ENCODE measurements around the gene KIRREL3.

KIRREL3 gene

GRCh38 chr11:126522606-126523005, 478.0 kb downstream of the KIRREL3 start:
- H3K27me3 ChIP-seq (ENCODE audit: control insufficient read depth in 5 of 5, insufficient read depth in 4 of 5, low read length in 5 of 5): peaks cover 6 to 18% (median 13%) of the 10 kb centered on the region in 5 donors
- no peaks in the 10 kb centered on the region for H3K36me3 ChIP-seq (ENCODE audit: control insufficient read depth in 5 of 5, insufficient read depth in 5 of 5, low read length in 5 of 5)
- no peaks in the 10 kb centered on the region for H3K4me1 ChIP-seq (ENCODE audit: control insufficient read depth in 5 of 5, insufficient read depth in 5 of 5, low read length in 5 of 5)
- no peak overlapping the region for H3K4me3 ChIP-seq (ENCODE audit: low read depth in 1 of 5, low read length in 5 of 5)
- no peak overlapping the region for H3K9ac ChIP-seq (ENCODE audit: low read length in 5 of 5)
- no peak overlapping the region for H3K27ac ChIP-seq (ENCODE audit: low read depth, low read length)
- no peaks in the 10 kb centered on the region for H3K9me3 ChIP-seq (ENCODE audit: control insufficient read depth in 5 of 5, low read length in 5 of 5)

- no peaks in the 10 kb centered on the region for H3K4me1 ChIP-seq (ENCODE audit: control insufficient read depth in 5 of 5, insufficient read depth in 5 of 5, low read length in 5 of 5)
- peaks cover 6 to 18% (median 13%) of the 10 kb centered on the region in 5 donors for H3K27me3 ChIP-seq (ENCODE audit: control insufficient read depth in 5 of 5, insufficient read depth in 4 of 5, low read length in 5 of 5)
- H3K9ac ChIP-seq (ENCODE audit: low read length in 5 of 5): no peak overlapping the region
- H3K4me3 ChIP-seq (ENCODE audit: low read depth in 1 of 5, low read length in 5 of 5): no peak overlapping the region
- no peak overlapping the region for H3K27ac ChIP-seq (ENCODE audit: low read depth, low read length)
- H3K36me3 ChIP-seq (ENCODE audit: control insufficient read depth in 5 of 5, insufficient read depth in 5 of 5, low read length in 5 of 5): no peaks in the 10 kb centered on the region
- no peaks in the 10 kb centered on the region for H3K9me3 ChIP-seq (ENCODE audit: control insufficient read depth in 5 of 5, low read length in 5 of 5)
Observed at GRCh38 chr11:126522152-126522551, 478.4 kb downstream of the KIRREL3 start.

- H3K4me3 ChIP-seq (ENCODE audit: low read depth in 1 of 5, low read length in 5 of 5): no peak overlapping the region
- no peak overlapping the region for H3K27ac ChIP-seq (ENCODE audit: low read depth, low read length)
- no peaks in the 10 kb centered on the region for H3K36me3 ChIP-seq (ENCODE audit: control insufficient read depth in 5 of 5, insufficient read depth in 5 of 5, low read length in 5 of 5)
- H3K27me3 ChIP-seq (ENCODE audit: control insufficient read depth in 5 of 5, insufficient read depth in 4 of 5, low read length in 5 of 5): peaks cover 3 to 14% (median 8%) of the 10 kb centered on the region in 5 donors
- no peaks in the 10 kb centered on the region for H3K9me3 ChIP-seq (ENCODE audit: control insufficient read depth in 5 of 5, low read length in 5 of 5)
- no peak overlapping the region for H3K9ac ChIP-seq (ENCODE audit: low read length in 5 of 5)
- no peaks in the 10 kb centered on the region for H3K4me1 ChIP-seq (ENCODE audit: control insufficient read depth in 5 of 5, insufficient read depth in 5 of 5, low read length in 5 of 5)
Observed at GRCh38 chr11:126521196-126521595, 479.4 kb downstream of the KIRREL3 start.

GRCh38 chr11:126519764-126520734, 480.5 kb downstream of the KIRREL3 start:
- H3K9me3 ChIP-seq (ENCODE audit: control insufficient read depth in 5 of 5, low read length in 5 of 5): no peaks in the 10 kb centered on the region
- no peak overlapping the region for H3K27ac ChIP-seq (ENCODE audit: low read depth, low read length)
- H3K4me3 ChIP-seq (ENCODE audit: low read depth in 1 of 5, low read length in 5 of 5): no peak overlapping the region
- no peak overlapping the region for H3K9ac ChIP-seq (ENCODE audit: low read length in 5 of 5)
- no peaks in the 10 kb centered on the region for H3K4me1 ChIP-seq (ENCODE audit: control insufficient read depth in 5 of 5, insufficient read depth in 5 of 5, low read length in 5 of 5)
- H3K36me3 ChIP-seq (ENCODE audit: control insufficient read depth in 5 of 5, insufficient read depth in 5 of 5, low read length in 5 of 5): no peaks in the 10 kb centered on the region
- H3K27me3 ChIP-seq (ENCODE audit: control insufficient read depth in 5 of 5, insufficient read depth in 4 of 5, low read length in 5 of 5): peaks cover 3 to 14% (median 8%) of the 10 kb centered on the region in 5 donors

- Histone ChIP-seq H3K36me3 (ENCODE audit: control insufficient read depth in 5 of 5, insufficient read depth in 5 of 5, low read length in 5 of 5) (no peaks in the 10 kb centered on the region), H3K9ac (ENCODE audit: low read length in 5 of 5) (no peak overlapping the region), H3K9me3 (ENCODE audit: control insufficient read depth in 5 of 5, low read length in 5 of 5) (no peaks in the 10 kb centered on the region), H3K27ac (ENCODE audit: low read depth, low read length) (no peak overlapping the region), H3K4me1 (ENCODE audit: control insufficient read depth in 5 of 5, insufficient read depth in 5 of 5, low read length in 5 of 5) (peaks cover 0 to 3% (median 0%) of the 10 kb centered on the region in 5 donors), H3K4me3 (ENCODE audit: low read depth in 1 of 5, low read length in 5 of 5) (no peak overlapping the region), H3K27me3 (ENCODE audit: control insufficient read depth in 5 of 5, insufficient read depth in 4 of 5, low read length in 5 of 5) (peaks cover 3 to 14% (median 8%) of the 10 kb centered on the region in 5 donors)
Observed at GRCh38 chr11:126518972-126519690, 481.4 kb downstream of the KIRREL3 start.

GRCh38 chr11:126518071-126518971, 482.2 kb downstream of the KIRREL3 start:
- Histone ChIP-seq H3K4me1 (ENCODE audit: control insufficient read depth in 5 of 5, insufficient read depth in 5 of 5, low read length in 5 of 5) (peaks cover 0 to 6% (median 0%) of the 10 kb centered on the region in 5 donors), H3K4me3 (ENCODE audit: low read depth in 1 of 5, low read length in 5 of 5) (no peak overlapping the region), H3K27me3 (ENCODE audit: control insufficient read depth in 5 of 5, insufficient read depth in 4 of 5, low read length in 5 of 5) (peaks cover 3 to 20% (median 8%) of the 10 kb centered on the region in 5 donors), H3K36me3 (ENCODE audit: control insufficient read depth in 5 of 5, insufficient read depth in 5 of 5, low read length in 5 of 5) (no peaks in the 10 kb centered on the region), H3K9me3 (ENCODE audit: control insufficient read depth in 5 of 5, low read length in 5 of 5) (no peaks in the 10 kb centered on the region), H3K9ac (ENCODE audit: low read length in 5 of 5) (no peak overlapping the region), H3K27ac (ENCODE audit: low read depth, low read length) (no peak overlapping the region)

- H3K36me3 ChIP-seq (ENCODE audit: control insufficient read depth in 5 of 5, insufficient read depth in 5 of 5, low read length in 5 of 5): no peaks in the 10 kb centered on the region
- H3K27ac ChIP-seq (ENCODE audit: low read depth, low read length): no peak overlapping the region
- H3K4me3 ChIP-seq (ENCODE audit: low read depth in 1 of 5, low read length in 5 of 5): no peak overlapping the region
- H3K9me3 ChIP-seq (ENCODE audit: control insufficient read depth in 5 of 5, low read length in 5 of 5): no peaks in the 10 kb centered on the region
- peaks cover 0 to 23% (median 12%) of the 10 kb centered on the region in 5 donors for H3K27me3 ChIP-seq (ENCODE audit: control insufficient read depth in 5 of 5, insufficient read depth in 4 of 5, low read length in 5 of 5)
- peaks cover 0 to 9% (median 0%) of the 10 kb centered on the region in 5 donors for H3K4me1 ChIP-seq (ENCODE audit: control insufficient read depth in 5 of 5, insufficient read depth in 5 of 5, low read length in 5 of 5)
- no peak overlapping the region for H3K9ac ChIP-seq (ENCODE audit: low read length in 5 of 5)
Observed at GRCh38 chr11:126515501-126515900, 485.1 kb downstream of the KIRREL3 start.

GRCh38 chr11:126514061-126514693, 486.4 kb downstream of the KIRREL3 start:
- H3K9me3 ChIP-seq (ENCODE audit: control insufficient read depth in 5 of 5, low read length in 5 of 5): no peaks in the 10 kb centered on the region
- no peak overlapping the region for H3K27ac ChIP-seq (ENCODE audit: low read depth, low read length)
- peaks cover 0 to 9% (median 0%) of the 10 kb centered on the region in 5 donors for H3K4me1 ChIP-seq (ENCODE audit: control insufficient read depth in 5 of 5, insufficient read depth in 5 of 5, low read length in 5 of 5)
- no peak overlapping the region for H3K4me3 ChIP-seq (ENCODE audit: low read depth in 1 of 5, low read length in 5 of 5)
- H3K36me3 ChIP-seq (ENCODE audit: control insufficient read depth in 5 of 5, insufficient read depth in 5 of 5, low read length in 5 of 5): no peaks in the 10 kb centered on the region
- no peak overlapping the region for H3K9ac ChIP-seq (ENCODE audit: low read length in 5 of 5)
- peaks cover 0 to 23% (median 12%) of the 10 kb centered on the region in 5 donors for H3K27me3 ChIP-seq (ENCODE audit: control insufficient read depth in 5 of 5, insufficient read depth in 4 of 5, low read length in 5 of 5)

All from subcutaneous abdominal adipose tissue (tissue), 5 donors.